Stimulated activated CD8-positive, alpha-beta memory T cell treated with anti-CD3 and anti-CD28 coated beads, Interleukin-15, amount 100 ng/mL, for 1 hour (primary cell): ENCODE measurements around the gene GMDS.

Experiments
- DNase-seq: peaks from one replicate; pipeline ENCODE4 v3.0.0-alpha.2; 2020; ENCODE audit warnings: low read depth

Gene GMDS

DNA sequence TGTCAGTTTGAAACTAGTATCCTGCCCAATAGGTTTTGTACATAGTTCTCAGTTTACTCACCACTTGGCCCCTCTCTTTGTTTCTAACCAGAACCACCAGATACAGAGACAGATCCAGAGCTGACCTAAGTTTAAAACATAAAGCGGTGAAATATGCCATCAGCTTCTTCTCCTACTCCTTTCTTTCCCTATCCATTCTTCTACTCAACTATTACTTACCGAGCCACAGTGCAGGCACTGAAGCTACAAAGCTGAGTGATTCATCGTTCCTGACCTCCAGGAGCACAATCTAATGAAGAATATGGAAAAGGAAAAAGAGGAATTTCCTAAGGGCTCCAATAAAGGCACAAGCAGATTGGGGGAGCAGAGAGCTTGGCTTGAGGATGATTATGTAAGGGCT is 349.7 kb downstream of the GMDS start:
- no peak for DNase-seq

DNA sequence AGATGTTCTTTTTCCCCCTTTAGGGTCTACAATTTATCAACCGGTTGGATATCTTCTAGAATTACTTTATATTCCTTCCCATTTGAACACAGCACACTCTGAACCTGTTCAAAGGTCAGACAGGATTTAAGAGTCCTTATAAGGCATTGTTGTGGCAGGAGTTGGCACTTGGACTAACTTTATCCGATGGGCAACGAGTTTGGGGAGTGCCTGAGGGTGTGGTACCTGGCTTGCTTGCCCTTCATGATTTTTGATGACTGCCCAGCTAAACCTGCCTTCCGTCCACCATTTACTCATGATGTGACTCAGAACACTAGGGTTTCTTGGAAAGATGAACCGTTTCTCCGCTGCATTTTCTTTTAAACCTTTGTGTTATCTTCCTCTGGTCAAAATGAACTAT is 350.5 kb downstream of the GMDS start:
- no peak for DNase-seq

DNA sequence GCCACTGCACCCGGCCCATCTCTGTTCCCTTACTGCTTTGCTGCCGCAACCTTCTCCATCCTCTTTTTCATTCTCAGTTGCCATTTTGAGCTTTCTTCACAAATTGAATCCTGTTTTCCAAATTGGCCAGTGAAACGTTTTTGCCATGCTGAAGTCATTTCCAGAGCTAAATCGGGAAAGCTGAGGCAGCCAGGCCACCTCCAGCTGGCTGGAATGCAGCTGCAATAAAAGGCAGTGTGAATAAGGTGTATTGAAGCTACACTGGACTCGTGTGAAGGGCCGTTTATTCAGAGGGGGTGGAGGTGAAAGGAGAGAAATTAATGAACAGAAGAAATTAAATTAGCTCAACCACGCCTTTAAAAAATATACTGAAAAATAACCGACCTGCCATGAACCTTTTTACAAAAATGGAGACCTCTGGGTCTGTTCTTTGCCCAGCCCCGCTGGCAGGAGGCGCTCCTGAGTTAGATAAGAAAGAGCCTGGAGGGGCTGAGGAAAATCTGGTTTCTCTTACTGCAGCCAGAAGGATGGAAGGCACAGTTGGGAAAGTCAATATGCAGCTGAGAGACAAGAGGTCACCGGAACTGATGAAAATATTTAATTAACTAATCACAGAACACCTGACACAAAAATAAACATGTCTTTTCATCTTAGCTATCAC is 351.8 kb downstream of the GMDS start:
- no peak for DNase-seq

DNA sequence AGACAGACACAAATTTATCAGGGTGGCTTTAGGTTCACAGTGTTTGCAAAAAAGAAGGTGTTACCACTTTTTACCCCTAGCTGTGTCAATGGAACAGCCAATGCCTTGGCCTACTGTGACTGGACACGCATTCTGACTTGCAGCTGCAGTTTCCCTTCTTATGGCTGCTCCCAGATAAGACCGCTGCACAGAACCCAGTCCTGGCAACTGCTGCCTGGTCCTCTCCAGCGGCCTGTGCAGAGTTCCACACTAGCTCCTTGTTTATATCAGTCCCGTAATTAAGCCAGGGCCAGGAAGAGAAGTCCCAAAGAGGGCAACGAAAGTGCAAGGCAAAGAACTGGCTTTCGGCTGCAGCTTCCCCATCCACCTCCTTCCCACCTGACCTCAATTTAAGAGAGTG is 352.7 kb downstream of the GMDS start:
- DNase-seq = no peak

DNA sequence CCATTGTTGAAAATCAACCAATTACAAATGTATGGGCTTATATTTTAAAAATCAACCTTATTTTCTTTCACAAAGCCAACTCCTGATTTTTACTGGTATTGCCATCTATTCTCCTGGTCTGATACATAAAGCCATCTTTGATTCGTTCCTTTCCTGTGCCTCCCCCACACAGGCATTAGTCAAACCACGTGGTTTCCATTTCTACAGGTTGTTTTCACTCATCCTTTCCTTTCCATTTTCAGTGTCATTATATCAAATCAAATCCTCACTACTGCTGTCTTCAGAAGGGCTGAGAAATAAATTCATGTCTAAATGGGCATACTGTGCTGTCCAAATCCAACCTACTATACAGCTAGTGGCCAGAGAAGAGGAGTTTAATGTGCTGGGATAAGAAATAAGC is 354.4 kb downstream of the GMDS start:
- DNase-seq = no peak

DNA sequence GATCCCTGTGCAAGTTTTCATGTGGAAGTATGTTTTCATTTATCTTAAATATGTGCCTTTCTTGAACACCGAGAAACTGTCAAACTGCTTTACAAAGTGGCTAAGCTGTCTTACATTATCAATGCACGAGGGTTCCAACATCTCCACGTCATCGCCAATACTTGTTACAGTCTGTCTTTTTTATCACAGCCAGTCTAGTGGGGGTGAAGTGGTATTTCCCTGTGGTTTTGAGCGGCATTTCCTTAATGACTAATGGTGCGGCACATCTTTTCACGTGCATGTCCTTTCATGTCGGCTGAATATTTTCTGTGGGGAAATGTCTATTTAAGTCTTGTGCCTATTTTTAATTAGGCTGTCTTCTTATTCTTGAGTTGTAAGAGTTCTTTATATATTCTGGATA is 355.3 kb downstream of the GMDS start:
- no peak for DNase-seq

DNA sequence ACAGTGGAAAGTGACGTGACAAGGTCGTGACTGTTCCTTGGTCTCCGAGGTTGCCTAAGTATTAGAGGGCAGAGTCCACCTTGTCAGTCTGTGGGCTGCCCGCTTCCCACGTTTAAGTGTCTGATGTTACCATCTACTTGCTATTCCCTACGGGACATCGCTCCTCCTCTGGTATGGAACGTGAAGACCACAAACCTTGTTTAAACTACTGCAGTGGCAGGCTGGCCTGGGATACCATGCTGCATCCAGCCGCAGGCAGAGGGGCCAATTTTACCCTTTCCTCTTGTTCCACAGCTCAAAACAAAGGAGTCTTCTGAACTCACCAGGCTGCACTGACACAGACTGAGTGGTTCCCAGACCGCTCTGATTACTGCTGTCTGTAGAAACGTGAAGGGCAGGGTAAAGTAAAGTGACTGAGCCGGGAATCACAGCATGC is 359.8 kb downstream of the GMDS start:
- no peak for DNase-seq

DNA sequence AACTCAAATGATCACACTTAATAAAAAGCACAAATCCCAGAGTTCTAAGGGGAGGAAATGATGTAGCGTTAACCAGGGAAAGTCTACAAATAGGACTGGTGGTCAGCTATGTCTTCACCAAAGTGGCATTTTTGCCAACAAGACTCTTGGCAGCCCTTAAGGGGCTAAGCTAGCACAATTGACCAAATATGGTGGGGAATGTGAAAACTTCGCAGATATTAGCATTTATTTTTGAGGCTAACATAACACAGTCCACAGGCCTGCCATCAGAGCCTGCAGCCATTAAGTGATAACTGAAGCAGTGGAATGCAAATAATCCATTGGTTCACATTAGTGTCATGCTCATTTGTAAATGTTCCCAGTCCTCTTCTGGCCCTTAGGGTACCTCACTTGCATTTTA is 361.1 kb downstream of the GMDS start:
- no peak for DNase-seq

DNA sequence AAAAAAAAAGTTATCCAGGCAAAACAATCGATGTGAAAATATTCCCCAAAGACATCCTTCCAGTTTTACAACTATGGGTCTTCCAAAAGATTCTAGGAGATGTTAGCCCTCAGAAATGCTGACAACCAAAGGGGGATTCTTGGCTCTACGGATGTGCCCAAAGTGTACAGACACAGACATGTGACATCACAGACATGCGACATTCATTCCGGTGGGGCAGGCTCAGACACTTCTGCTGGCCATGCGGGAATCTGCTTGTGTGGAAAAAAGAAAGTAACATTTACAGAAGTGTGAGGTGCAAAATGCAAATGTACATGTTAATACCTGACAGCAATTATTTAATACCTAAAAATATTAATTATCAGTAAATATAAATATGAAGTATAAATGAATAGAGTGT is 367.1 kb downstream of the GMDS start:
- no peak for DNase-seq

DNA sequence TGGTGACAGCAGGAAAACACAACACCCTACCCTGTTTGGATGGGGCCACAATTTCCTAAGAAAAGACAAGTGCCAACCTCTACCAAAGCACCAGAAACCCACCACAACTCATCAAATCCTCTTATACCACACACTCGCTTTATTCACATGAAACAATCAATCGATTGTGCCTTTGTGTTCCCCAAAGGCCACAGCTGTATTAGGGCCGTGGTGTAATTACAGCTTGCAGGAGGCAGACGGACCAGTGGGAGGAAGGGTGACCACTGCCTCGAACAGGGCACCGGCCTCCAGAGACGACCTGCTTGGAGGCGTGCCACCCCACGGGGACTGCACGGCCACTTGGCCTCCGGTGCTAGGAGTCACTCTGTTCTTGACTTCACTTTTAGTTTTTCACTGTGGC is 371.6 kb downstream of the GMDS start:
- DNase-seq = no peak

DNA sequence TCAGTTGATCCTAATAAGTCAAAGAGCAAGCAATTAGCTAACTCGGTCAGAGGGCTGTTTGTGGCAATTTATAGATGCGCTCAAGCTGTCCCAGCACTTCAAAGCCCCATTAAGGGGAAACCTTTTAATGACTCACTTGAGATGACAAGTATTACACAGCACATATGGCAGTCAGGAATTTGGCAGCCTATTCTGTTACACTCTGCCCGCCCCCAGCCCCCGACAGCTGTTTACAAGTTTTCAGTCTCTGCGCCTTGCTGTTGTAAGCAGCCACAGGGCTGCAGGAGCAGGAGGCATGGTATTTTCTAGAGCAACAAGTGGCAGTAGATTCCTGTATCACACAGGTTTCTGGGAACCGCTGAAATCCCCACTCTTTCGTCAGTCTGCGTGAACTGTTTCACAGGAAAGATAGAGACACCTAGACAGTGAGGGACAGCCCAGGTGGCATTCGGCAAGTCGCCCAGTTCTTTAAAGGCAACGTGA is 372.7 kb downstream of the GMDS start:
- no peak for DNase-seq

DNA sequence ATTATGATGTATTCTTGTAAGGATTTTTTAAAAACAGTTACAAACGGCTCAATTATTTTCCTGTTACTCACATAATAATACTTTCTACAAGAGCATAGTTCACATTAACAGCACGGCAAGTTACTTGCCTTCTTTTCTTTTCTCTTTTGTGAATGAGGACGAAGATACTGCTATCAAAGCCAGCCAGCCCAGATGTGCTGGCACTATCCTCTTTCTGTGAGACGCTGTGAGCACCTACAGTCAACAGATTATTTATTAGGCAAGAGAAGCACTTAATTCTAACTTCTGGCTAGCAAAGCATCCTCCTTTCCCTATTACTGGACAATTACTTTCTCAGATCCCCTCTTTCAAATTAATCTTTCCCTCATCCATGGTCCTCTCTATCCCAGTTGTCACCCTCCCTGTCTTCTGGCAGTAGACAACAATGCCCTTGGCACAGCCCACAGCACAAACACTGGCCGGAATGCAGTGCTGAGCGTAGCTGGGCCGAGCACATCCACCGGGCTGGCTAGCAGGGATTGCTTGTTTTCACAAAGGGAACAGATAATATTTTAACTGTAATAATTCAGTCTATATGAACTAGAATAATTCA is 373.6 kb downstream of the GMDS start:
- DNase-seq = no peak

DNA sequence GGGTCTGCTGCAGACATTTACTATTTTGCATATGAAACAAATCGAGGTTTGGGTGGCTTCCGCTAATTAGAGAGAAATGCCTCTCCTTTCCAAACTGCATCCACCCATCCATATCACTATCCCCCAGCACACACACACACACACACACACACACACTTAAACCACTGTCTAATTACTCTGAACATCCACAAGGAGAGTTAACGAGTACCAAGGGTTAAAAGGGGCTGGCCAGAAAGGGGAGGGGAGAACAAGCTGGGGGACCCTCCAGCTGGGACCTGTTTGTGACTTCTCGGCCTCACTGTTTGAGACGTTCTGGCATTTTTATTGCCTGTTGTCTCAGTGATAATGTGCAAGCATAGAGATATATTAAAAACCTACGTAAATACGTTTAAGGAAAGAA is 374.5 kb downstream of the GMDS start:
- DNase-seq = no peak

DNA sequence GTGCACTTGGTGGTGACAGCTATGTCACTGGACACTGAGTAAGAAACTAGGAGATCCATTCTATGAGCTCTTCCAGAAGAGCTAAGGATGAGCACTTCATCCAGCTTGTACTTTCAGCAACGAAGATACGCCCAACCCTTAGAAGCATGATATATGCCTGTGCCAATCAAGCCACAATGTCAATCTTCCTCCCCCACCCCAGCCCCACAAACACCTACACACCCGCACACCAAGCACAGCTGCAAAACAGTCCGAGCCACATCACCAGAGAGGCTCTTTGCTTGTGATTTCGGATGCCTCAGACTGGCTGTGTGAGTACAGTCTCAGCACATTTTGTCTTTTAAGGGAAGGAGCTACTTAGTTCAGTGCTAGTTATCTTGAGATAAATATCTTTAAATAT is 375.2 kb downstream of the GMDS start:
- DNase-seq = no peak

DNA sequence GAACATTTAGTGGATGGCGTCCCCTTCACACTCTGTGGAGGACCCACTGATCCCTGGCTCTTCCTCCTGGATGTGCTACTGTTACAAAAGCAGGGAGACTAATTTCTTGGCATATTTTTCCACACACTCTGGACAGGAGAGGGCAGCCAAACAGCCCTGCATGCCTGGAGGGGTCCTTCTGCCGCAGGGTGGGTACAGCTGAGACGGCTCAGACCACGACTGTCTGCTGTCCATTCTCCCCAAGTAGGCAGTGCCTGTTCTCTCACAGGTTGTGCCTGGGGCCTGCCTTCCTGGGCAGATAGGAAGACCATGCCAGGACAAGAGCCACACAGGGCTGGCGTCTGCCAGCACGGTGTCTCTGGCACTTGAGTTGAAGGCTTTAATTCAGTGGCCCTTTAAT is 375.6 kb downstream of the GMDS start:
- DNase-seq = no peak

DNA sequence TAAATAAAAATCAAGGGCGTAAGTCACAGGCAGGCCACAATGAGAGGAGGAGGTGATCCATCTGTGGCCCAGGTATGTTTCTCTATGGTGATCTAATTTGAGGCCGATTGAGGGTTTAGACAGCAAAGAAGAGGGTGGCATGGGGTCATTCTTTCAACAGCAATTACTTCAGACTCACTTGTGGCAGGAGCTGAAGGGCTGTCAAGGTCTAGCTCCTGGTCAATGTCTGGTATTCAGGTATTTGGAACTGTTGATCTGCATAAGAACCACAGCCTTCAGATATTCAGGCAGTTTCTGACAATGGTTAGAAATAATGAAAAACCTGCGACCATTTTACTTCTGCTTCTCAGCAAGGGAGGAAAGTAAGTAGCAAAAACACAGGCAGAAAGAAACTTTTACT is 376.1 kb downstream of the GMDS start:
- no peak for DNase-seq

DNA sequence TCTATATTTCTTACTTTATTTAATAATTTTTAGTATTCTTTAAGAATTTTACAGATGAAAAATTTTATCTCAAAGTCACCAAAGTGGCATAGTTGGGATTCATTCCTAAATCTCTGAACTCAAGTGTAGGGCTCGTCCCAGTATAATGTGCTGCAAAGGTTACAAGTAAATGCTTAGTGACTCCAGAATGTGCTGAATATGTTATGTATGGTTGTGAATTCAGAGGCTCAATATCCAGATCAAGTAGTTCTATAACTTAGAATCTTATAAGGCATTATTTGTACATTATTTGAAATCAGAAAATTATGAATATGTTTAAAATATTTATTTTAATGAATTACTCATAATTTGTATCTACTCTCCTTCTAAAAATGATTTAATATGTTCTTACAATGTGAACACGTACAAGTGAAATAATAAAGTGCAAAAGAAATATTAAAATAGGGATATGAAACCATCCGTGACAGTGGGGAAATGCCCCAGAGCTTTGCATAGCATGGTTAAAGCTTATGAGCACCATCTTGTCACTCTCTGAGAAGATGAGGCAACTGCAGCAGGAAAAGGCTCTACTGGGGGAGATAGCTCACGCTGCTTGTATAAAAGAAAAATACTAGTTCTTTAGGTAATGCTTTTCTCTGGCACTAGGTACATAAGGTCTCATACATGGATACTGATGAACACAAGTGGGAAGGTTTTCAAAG is 376.7 kb downstream of the GMDS start:
- DNase-seq = no peak

DNA sequence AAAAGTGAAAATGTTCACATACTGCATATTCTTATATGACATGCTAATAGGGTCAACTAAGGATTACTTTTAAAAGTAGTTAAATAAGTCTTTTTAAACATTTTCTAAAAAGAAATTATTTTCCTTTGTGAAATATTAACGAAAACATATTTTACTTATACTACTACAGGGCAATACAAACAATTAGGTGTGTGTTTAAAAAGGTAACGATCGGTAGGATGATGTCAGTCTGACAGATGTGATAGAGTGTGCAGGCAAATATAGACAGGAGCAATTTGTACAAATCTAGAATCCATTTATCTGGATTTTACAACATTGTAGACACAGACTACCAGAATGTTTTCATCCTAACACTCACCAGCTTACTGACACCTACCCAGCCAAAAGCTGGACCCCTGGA is 378.2 kb downstream of the GMDS start:
- DNase-seq = no peak

DNA sequence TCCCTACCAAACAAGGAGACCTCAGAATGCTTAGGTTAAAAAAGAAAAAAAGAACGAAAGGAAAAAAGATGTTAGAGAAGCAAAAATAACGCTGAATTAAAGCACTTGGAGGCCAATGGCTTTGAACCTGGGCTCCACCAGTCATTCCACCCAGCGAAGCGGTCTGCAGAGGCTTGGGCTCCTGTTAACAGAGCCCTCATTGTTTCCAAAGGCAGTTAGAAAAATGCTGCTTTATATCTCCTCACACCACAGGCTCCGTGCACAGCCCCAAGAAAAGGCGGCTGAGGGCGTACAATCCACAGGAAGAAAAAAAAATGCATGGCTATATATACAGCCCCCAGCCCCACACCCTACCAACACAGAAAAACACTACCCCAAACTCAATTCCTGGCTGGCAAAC is 379.8 kb downstream of the GMDS start:
- no peak for DNase-seq

DNA sequence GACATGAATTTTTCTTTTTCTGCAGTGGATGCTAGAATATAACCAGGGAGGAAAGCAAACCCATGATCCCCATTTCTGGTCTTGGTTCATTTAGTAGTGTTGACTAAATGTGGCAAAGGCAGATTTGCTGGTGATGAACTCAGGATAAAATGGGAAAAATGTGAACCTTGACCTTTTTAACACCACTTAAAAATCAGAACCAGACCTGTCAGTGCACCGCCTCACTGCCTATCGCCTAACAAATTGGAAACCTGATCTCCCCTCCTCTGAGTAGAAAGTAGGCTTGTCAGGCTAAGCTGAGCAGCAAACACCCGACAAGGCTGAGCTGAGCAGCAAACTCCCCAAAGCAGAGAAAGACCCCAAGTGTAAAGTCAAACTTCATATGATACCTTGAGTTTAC is 380.9 kb downstream of the GMDS start:
- no peak for DNase-seq

DNA sequence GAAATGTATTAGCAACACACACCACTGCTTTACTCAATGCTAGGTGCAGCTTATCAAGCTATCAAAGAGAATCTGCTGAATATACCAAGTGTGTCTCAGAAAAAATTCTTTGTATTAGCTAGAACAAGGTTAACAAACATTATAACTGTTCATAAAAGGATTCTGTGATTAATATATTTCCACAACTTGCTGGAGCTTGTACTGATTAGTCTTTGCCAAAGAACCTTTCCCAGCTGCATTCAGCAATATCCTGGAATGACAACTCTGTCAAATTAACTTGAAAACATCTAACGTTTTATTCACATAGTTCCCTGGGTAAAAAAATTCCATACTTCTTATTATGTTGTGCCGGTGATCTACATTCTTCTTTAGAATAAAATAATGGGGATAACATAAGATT is 383.0 kb downstream of the GMDS start:
- no peak for DNase-seq

DNA sequence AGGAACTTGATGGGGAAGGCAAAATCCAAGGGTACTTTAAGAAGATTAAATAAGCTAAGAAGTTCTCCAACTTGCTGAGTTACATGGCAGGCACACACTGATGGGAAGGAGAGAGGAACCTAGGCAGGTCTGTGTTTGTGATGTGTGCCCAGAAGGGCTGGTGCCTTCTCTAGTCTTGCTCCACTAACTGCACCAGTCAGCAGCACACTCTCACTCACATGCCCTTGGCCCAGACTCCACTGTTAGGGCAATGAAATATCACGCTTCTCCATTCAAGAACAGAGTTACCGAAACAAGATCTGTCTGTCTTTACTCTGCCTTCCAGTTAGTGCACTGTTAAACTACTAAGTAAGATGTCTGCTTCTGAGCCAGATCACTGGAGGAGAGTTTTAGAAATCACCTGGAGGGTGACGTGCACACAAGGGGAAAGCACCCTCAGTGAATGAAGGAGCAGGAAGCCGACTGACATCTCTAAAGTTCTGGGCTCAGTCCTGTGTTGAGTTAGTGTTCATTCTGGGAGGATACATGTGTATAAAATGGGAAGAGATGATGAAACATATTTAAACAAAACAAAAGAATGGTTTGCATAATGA is 384.6 kb downstream of the GMDS start:
- DNase-seq = no peak

DNA sequence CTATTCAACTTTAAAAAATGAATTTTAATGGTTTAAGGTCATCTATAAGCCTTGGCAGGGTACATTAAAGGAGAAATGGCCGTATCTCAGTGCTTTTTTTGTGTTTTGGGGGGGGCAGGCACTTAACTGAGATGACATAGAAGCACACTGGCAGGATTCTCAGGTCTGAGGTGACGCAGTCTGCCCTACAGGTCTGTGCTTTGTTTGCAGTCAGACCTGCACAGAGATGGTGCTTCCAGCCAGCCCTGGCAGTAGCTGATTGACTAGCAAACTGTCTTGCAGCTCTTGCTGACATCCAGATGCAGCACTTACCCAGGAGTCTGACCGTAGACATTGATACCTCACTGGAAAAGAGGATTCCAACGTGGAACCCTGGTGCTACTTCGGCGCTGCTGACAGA is 386.5 kb downstream of the GMDS start:
- no peak for DNase-seq
